ENCODE results near the gene TBX10. TPM values are rescaled to one million over a fixed set of nuclear protein-coding genes. Genes with fewer than 3 reads are reported as not detected.

TBX10 gene
- total RNA-seq, 2 donors from 2014 or later, result not detected

- peak; percentile 70 for DNase-seq
- H3K4me1 ChIP-seq (ENCODE audit: control insufficient read depth, insufficient read depth, low read length), result no peaks in the 10 kb centered on the region
- Mint-ChIP-seq H3K36me3 (ENCODE audit: low read depth) (peaks cover 45% of the 10 kb centered on the region), H3K27me3 (ENCODE audit: insufficient read depth) (peaks cover under 1% of the 10 kb centered on the region), H3K9me3 (peaks cover 3% of the 10 kb centered on the region), H3K4me3 (peak overlapping the region; percentile 86), H3K27ac (peak overlapping the region; percentile 92), H3K4me1 (peaks cover 42% of the 10 kb centered on the region)
- peak overlapping the region; percentile 89 for H3K27ac ChIP-seq (ENCODE audit: low read depth, low read length)
- H3K27me3 ChIP-seq (ENCODE audit: control insufficient read depth, insufficient read depth, low read length, poor library complexity, severe bottlenecking), result no peaks in the 10 kb centered on the region
- WGBS, 2 experiments (ENCODE audit: insufficient coverage in 1 of 2, insufficient read length in 1 of 2), result 13 to 31% methylated on average over 12 to 33 of the region's 33 CpGs
- peak overlapping the region; percentile 92 for H3K4me3 ChIP-seq (ENCODE audit: low read length)
- no peaks in the 10 kb centered on the region for H3K9me3 ChIP-seq (ENCODE audit: control insufficient read depth, low read length)
- peak overlapping the region; percentile 92 for H3K9ac ChIP-seq (ENCODE audit: extremely low read depth, low read length, poor library complexity, severe bottlenecking)
- H3K36me3 ChIP-seq (ENCODE audit: control insufficient read depth, insufficient read depth, low read length), result peaks cover 40% of the 10 kb centered on the region
- TF ChIP-seq CTCF (conservative IDR thresholded peaks at IDR 0.05), result no peak
Measured at GRCh38 chr11:67584205-67584880, 55.2 kb downstream of the TBX10 start.

- Mint-ChIP-seq H3K27me3 (ENCODE audit: insufficient read depth) (peaks cover 2% of the 10 kb centered on the region), H3K36me3 (ENCODE audit: low read depth) (peaks cover 39% of the 10 kb centered on the region), H3K4me3 (peak within 1 kb of the TSS; percentile 86), H3K4me1 (peaks cover 44% of the 10 kb centered on the region), H3K27ac (peak within 1 kb of the TSS; percentile 95), H3K9me3 (peaks cover 3% of the 10 kb centered on the region)
- TF ChIP-seq CTCF (conservative IDR thresholded peaks at IDR 0.05), result peak; percentile 94
- WGBS, 2 experiments (ENCODE audit: insufficient coverage in 1 of 2, insufficient read length in 1 of 2), result 0 to 3% methylated on average over 13 to 79 of the region's 81 CpGs
- H3K4me3 ChIP-seq (ENCODE audit: low read length), result peak within 1 kb of the TSS; percentile 92
- H3K36me3 ChIP-seq (ENCODE audit: control insufficient read depth, insufficient read depth, low read length), result peaks cover 40% of the 10 kb centered on the region
- peak within 1 kb of the TSS; percentile 89 for H3K27ac ChIP-seq (ENCODE audit: low read depth, low read length)
- no peaks in the 10 kb centered on the region for H3K4me1 ChIP-seq (ENCODE audit: control insufficient read depth, insufficient read depth, low read length)
- H3K9me3 ChIP-seq (ENCODE audit: control insufficient read depth, low read length), result no peaks in the 10 kb centered on the region
- H3K9ac ChIP-seq (ENCODE audit: extremely low read depth, low read length, poor library complexity, severe bottlenecking), result peak within 1 kb of the TSS; percentile 92
- peak; percentile 95 for DNase-seq
- no peaks in the 10 kb centered on the region for H3K27me3 ChIP-seq (ENCODE audit: control insufficient read depth, insufficient read depth, low read length, poor library complexity, severe bottlenecking)
Measured at GRCh38 chr11:67583247-67584204, 56.0 kb downstream of the TBX10 start, which contains the start of gene GSTP1. GSTP1 (plus strand) TSS chr11:67583812; CDS start chr11:67583844, 32 bp downstream.

GRCh38 chr11:67582011-67582410, 57.6 kb downstream of the TBX10 start:
- 88 to 100% methylated on average over 2 to 4 of the region's 4 CpGs for WGBS, 2 experiments (ENCODE audit: insufficient coverage in 1 of 2, insufficient read length in 1 of 2)
- Histone ChIP-seq H3K36me3 (ENCODE audit: control insufficient read depth, insufficient read depth, low read length) (peaks cover 26% of the 10 kb centered on the region), H3K9ac (ENCODE audit: extremely low read depth, low read length, poor library complexity, severe bottlenecking) (no peak overlapping the region), H3K4me3 (ENCODE audit: low read length) (no peak overlapping the region), H3K27me3 (ENCODE audit: control insufficient read depth, insufficient read depth, low read length, poor library complexity, severe bottlenecking) (no peaks in the 10 kb centered on the region), H3K27ac (ENCODE audit: low read depth, low read length) (no peak overlapping the region), H3K4me1 (ENCODE audit: control insufficient read depth, insufficient read depth, low read length) (no peaks in the 10 kb centered on the region), H3K9me3 (ENCODE audit: control insufficient read depth, low read length) (no peaks in the 10 kb centered on the region)
- H3K36me3 Mint-ChIP-seq (ENCODE audit: low read depth), result peaks cover 27% of the 10 kb centered on the region
- peak overlapping the region; percentile 86 for H3K4me3 Mint-ChIP-seq
- peak overlapping the region; percentile 6 for H3K27ac Mint-ChIP-seq
- peaks cover 44% of the 10 kb centered on the region for H3K4me1 Mint-ChIP-seq
- DNase-seq, result no peak
- H3K27me3 Mint-ChIP-seq (ENCODE audit: insufficient read depth), result peaks cover 2% of the 10 kb centered on the region
- no peaks in the 10 kb centered on the region for H3K9me3 Mint-ChIP-seq
- TF ChIP-seq CTCF (conservative IDR thresholded peaks at IDR 0.05), result no peak

Measured in endodermal cell (in vitro differentiated cells).